AG10803 (cell line): ENCODE results near the gene FHL5.
A peak's percentile ranks its signal among the peaks of the same experiment; 100 is the strongest.
"Not testable (repeated sequence)": the region's sequence is repeated elsewhere in the genome, so short reads cannot be mapped to it uniquely, and the experiment has no call there.

ENCODE experiments used
- DNase-seq: peaks from one replicate; pipeline ENCODE4 v3.0.0; 2010; ENCODE audit warnings: low read depth
- H3K4me3 ChIP-seq: 2 replicates; pipeline ENCODE4 v1.5.1; 2011; ENCODE audit warnings: mild to moderate bottlenecking, low read length, control low read depth
- TF ChIP-seq, protein P1 (sequence below): conservative IDR thresholded peaks from 2 replicates; pipeline ENCODE4 v1.5.1; 2011; ENCODE audit warnings: mild to moderate bottlenecking, low read length, control low read depth, inconsistent platforms

Gene FHL5

DNA sequence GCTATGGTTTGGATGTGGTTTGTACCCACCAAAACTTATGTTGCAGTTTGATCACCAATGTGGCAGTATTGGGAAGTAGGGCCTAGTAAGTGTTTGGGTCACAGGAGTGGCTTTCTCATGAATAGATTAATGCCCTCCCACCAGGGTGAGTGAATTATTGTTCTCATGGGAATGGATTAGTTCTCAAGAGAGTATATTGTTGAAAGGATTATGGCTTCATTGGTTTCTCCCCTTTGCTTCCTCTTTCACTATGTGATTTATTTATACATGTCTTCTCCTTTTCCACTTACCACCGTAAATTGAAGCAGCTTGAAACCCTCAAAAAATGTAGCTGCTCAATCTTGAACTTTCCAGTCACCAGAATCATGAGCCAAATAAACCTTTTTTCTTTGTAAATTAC, 30.5 kb upstream of the FHL5 start:
- no peak overlapping the region for H3K4me3 ChIP-seq
- no peak for DNase-seq
- TF ChIP-seq, protein P1, sequence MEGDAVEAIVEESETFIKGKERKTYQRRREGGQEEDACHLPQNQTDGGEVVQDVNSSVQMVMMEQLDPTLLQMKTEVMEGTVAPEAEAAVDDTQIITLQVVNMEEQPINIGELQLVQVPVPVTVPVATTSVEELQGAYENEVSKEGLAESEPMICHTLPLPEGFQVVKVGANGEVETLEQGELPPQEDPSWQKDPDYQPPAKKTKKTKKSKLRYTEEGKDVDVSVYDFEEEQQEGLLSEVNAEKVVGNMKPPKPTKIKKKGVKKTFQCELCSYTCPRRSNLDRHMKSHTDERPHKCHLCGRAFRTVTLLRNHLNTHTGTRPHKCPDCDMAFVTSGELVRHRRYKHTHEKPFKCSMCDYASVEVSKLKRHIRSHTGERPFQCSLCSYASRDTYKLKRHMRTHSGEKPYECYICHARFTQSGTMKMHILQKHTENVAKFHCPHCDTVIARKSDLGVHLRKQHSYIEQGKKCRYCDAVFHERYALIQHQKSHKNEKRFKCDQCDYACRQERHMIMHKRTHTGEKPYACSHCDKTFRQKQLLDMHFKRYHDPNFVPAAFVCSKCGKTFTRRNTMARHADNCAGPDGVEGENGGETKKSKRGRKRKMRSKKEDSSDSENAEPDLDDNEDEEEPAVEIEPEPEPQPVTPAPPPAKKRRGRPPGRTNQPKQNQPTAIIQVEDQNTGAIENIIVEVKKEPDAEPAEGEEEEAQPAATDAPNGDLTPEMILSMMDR: no peak

DNA sequence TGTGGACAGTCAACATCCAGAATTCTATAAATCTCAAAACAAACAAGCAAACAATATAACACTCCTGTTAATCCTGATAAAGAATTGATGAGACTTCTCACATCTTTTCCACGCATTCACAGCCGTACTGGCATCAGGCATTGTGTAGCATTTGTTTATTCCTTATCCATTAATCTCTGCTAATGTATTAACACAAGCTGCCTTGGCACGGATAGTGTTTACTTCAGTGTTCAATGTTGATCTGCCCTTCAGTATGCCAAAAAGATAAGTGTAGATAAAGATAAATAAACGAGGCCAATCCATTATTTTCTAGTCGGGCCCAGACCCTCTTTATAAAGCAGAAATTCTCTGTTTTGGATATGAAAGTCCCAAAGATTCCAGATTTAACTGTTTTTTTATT, 25.2 kb upstream of the FHL5 start:
- DNase-seq: no peak
- TF ChIP-seq, protein P1: no peak
- no peak overlapping the region for H3K4me3 ChIP-seq

DNA sequence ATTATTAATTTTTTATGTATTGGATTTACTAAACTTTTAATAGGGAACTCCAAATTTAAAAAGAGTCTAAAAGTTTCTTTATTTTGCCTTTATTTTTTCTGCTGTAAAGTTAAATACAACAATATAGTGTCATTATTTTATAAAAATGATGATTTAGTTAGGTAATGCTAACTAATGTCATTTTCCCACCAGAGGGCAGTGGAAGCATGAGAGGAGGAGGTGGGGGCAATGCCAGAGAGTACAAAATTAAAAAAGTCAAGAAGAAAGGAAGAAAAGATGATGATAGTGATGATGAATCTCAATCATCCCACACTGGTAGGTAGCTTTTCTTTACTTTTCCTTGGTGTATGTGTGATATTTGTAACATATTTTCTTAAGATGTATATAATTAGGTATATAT, 20.2 kb upstream of the FHL5 start:
- no peak overlapping the region for H3K4me3 ChIP-seq
- DNase-seq: no peak
- TF ChIP-seq, protein P1: peak; percentile 32

DNA sequence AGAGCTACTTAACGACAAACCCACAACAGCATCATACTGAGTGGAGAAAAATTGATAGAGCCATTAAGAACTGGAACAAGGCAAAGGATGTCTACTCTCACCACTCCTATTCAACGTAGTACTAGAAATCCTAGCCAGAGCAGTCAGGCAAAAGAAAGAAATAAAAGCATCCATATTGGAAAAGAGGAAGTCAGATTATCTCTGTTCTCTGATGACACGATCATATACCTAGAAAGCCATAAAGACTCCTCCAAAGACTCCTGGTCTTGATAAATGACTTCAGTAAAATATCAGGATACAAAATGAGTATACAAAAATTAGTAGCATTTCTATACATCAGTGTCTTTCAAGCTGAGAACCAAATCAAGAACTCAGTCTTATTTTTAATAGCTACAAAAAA, 17.0 kb upstream of the FHL5 start:
- TF ChIP-seq, protein P1: no peak
- no peak for DNase-seq

DNA sequence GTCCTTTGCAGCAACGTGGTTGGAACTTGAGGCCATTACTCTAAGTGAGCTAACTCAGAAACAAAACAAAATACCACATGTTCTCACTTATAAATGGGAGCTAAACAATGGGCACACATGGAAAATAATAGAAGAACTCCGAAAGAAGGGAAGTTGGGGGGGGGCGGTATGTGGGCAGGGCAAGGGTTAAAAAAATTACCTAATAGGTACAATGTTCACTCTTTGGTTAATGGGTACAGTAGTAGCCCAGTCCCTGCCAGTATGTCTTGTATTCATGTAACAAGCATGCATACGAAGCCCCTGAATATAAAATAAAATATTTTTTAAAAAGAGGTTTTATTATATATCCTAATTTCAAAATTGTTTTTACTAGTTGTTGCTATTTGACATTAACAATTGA, 15.3 kb upstream of the FHL5 start:
- no peak for DNase-seq
- TF ChIP-seq, protein P1: no peak
- no peak overlapping the region for H3K4me3 ChIP-seq

More for the DNA sequence above, 17.0 kb upstream of the FHL5 start:
- no peak overlapping the region for H3K4me3 ChIP-seq

DNA sequence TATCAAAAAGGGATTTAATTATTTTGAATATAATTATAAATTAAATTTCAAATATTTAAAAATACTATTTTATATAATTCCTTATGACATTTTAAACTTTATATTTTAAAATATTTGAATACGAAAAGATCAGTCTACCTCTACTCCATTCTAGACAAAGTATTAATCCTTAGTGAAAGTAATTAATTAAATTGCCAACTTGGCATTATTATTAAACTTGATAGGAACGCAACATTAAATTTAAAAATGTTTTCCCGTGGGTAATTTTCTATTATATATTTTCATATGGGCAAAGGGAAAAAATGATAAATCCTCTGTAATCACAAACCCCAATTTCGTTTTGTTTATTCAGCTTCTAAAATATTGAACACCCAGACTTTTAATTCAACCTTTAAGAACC, 8.4 kb upstream of the FHL5 start:
- no peak for DNase-seq
- TF ChIP-seq, protein P1: no peak
- no peak overlapping the region for H3K4me3 ChIP-seq

DNA sequence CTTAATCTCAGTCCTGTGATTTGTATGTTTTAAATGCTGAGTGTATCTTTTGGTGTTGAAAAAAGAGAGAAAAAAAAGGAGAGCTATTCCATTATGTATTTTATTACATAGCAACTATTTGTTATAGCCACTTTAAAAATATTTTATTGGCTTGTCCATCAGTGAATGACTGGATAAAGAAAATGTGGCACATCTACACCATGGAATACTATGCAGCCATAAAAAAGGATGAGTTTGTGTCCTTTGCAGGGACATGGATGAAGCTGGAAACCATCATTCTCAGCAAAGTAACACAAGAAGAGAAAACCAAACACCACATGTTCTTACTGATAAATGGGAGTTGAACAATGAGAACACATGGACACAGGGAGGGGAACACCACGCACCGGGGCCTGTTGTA, 3.2 kb upstream of the FHL5 start:
- DNase-seq, H3K4me3 ChIP-seq: not testable (repeated sequence)

DNA sequence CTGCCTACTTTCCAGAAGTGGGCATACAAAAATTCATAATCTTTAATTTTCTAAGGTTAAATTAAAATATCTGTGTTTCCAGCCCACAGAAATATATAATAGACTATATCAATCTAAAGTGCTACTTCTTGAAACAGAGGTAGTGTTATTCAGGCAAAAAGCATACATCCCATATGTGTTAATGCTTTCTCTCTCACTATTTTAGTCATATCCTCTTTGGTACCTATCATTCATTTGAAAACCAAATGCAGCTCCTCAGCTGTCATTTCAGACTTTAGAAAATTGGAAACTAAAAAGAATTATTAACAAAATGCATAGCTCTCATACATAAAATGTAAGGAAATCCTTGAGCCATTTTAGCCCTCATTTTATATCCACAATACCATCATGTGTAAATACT, 925 bp downstream of the FHL5 start:
- DNase-seq: no peak
- H3K4me3 ChIP-seq: no peak overlapping the region
- TF ChIP-seq, protein P1: no peak
